GM10266 (cell line): ENCODE data around the gene TRA2B.

Source experiments
- DNase-seq: peaks from one replicate; pipeline ENCODE4 v3.0.0; 2012; ENCODE audit errors: extremely low spot score
- CTCF ChIP-seq: IDR thresholded peaks from 2 replicates; pipeline ENCODE4 v1.5.1; 2012; ENCODE audit warnings: mild to moderate bottlenecking, low read depth; ENCODE audit not compliant: control insufficient read depth, insufficient read depth; ENCODE audit errors: missing control alignments

TRA2B gene

GRCh38 chr3:185927501-185928200 lies 10.2 kb downstream of the TRA2B start:
- DNase-seq = no peak
- no peak for TF ChIP-seq CTCF

- TF ChIP-seq CTCF = no peak
- no peak for DNase-seq
Observed at GRCh38 chr3:185926445-185926844, 11.4 kb downstream of the TRA2B start.

- DNase-seq = no peak
- no peak for TF ChIP-seq CTCF
Observed at GRCh38 chr3:185925353-185925752, 12.5 kb downstream of the TRA2B start.

- no peak for DNase-seq
- no peak for TF ChIP-seq CTCF
Observed at GRCh38 chr3:185924375-185924774, 13.4 kb downstream of the TRA2B start.

- no peak for TF ChIP-seq CTCF
- no peak for DNase-seq
Observed at GRCh38 chr3:185920184-185920583, 17.6 kb downstream of the TRA2B start.

GRCh38 chr3:185916042-185916833 lies 21.6 kb downstream of the TRA2B start:
- no peak for DNase-seq
- TF ChIP-seq CTCF = no peak

GRCh38 chr3:185915642-185916041 lies 22.2 kb downstream of the TRA2B start:
- TF ChIP-seq CTCF = no peak
- DNase-seq = no peak
